GM12864 (cell line): ENCODE results near the gene NISCH.

Source experiments
- DNase-seq: peaks from one replicate; pipeline ENCODE4 v3.0.0-alpha.2; 2011; ENCODE audit warnings: low read depth
- H3K4me3 ChIP-seq: 2 replicates; pipeline ENCODE4 v1.5.1; 2011; ENCODE audit warnings: mild to moderate bottlenecking, low read depth, low read length, control low read depth
- CTCF ChIP-seq: IDR thresholded peaks from 2 replicates; pipeline ENCODE4 v1.5.1; 2011; ENCODE audit warnings: low read depth, mild to moderate bottlenecking, moderate library complexity, low read length, control low read depth, inconsistent platforms; ENCODE audit errors: missing control alignments

NISCH gene

GRCh38 chr3:52517796-52518722, 62.7 kb downstream of the NISCH start:
- DNase-seq, result no peak
- TF ChIP-seq CTCF, result no peak
- no peak overlapping the region for H3K4me3 ChIP-seq

GRCh38 chr3:52518723-52519444, 63.5 kb downstream of the NISCH start:
- no peak for TF ChIP-seq CTCF
- no peak for DNase-seq
- H3K4me3 ChIP-seq, result no peak overlapping the region

GRCh38 chr3:52519445-52520140, 64.2 kb downstream of the NISCH start:
- no peak for TF ChIP-seq CTCF
- H3K4me3 ChIP-seq, result no peak overlapping the region
- no peak for DNase-seq

- no peak for DNase-seq
- no peak for TF ChIP-seq CTCF
- no peak overlapping the region for H3K4me3 ChIP-seq
These were observed 64.8 kb downstream of the NISCH start for GRCh38 chr3:52520141-52520667.

GRCh38 chr3:52520716-52521487, 65.5 kb downstream of the NISCH start:
- no peak overlapping the region for H3K4me3 ChIP-seq
- TF ChIP-seq CTCF, result no peak
- DNase-seq, result no peak

- no peak for DNase-seq
- TF ChIP-seq CTCF, result no peak
- no peak overlapping the region for H3K4me3 ChIP-seq
These were observed 66.1 kb downstream of the NISCH start for GRCh38 chr3:52521488-52521824.
